Measurements from ENCODE around the gene MPP4. TPM values are rescaled to one million over a fixed set of nuclear protein-coding genes. Genes with fewer than 3 reads are reported as not detected.

MPP4 gene
- polyA plus RNA-seq, 1 experiment, result 8.6 TPM

DNA sequence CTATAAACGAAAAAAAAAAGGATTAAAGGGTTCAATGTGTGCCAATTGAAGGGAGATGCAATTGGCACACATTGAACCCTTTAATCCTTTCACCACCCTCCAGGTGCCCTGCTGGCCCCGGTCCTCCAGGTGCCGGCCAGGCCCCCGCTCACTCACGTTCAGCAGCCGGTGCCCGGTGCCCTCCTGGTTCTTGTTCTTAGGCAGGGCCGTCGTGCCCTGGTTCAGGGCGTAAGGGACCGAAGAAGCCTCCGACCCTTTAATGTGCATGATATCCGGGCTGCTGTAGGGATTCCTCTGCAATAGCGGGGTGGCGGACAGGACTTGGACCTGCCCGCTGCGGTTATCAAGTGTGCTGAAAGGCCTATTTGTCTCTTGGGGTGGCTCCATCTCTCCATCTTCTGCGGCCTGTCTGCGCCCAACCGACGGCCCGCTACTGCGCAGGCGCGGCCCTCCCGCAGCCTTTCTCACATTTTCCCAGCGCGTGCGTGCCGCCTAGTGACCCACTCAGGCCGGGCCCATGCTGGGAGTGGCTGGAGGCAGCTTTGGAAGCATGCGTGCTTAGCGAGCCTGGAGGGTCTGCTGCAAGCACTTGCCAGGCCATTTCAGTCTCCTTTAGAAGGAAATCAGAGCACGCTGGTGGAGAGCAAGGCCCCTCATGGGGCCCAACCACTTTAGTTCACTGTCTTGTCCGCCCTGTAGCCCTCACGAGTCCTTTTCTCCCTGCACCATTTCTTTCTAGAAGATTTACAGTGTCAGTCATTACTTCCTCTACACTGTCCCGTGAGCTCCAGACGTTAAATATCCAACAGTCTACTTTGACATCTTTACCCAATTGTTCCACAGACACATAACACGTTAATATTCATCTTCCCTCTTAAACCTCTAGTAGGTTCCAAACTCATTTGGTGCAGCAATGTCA is 79.4 kb downstream of the MPP4 start:
- peak; percentile 59 for DNase-seq (ENCODE audit: low read depth, low spot score)
- Histone ChIP-seq H3K9me3 (ENCODE audit: control insufficient read depth, insufficient read depth, low read length) (peaks cover 5% of the 10 kb centered on the region; the same call in 1 of the 2 replicates), H3K27ac (ENCODE audit: low read depth, low read length) (peak overlapping the region; percentile 31), H3K4me3 (ENCODE audit: low read depth, low read length) (peak overlapping the region; percentile 63), H3K27me3 (ENCODE audit: control insufficient read depth, insufficient read depth, low read length) (no peaks in the 10 kb centered on the region)
- TF ChIP-seq, protein P1, sequence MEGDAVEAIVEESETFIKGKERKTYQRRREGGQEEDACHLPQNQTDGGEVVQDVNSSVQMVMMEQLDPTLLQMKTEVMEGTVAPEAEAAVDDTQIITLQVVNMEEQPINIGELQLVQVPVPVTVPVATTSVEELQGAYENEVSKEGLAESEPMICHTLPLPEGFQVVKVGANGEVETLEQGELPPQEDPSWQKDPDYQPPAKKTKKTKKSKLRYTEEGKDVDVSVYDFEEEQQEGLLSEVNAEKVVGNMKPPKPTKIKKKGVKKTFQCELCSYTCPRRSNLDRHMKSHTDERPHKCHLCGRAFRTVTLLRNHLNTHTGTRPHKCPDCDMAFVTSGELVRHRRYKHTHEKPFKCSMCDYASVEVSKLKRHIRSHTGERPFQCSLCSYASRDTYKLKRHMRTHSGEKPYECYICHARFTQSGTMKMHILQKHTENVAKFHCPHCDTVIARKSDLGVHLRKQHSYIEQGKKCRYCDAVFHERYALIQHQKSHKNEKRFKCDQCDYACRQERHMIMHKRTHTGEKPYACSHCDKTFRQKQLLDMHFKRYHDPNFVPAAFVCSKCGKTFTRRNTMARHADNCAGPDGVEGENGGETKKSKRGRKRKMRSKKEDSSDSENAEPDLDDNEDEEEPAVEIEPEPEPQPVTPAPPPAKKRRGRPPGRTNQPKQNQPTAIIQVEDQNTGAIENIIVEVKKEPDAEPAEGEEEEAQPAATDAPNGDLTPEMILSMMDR (IDR thresholded peaks at IDR 0.05; ENCODE audit: low read depth, low read length), result peak; percentile 42
- POLR2A ChIA-PET, result no interaction called here
- CTCF ChIA-PET, result interaction anchor here (0.5 to 1.1 kb wide), 2 partner anchors 169 to 386 kb away, joined by 4 to 5 read pairs; no protein-coding TSS in a partner anchor

DNA sequence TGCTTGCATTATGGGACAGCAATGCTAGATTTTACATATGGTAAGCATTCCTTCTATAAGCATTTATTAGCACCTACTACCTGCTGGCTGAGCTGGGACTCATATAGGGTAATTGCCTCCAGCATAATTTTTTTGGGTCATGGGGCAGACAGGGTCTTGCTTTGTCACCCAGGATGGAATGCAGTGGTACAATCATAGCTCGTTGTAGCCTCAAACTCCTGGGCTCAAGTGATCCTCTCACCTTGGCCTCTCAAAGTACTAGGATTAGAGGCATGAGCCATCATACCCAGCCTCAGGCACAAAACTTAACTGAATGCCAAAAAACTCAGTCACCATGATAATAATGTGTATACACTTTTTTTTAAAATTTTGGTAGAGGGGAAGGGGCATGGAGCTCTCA is 90.4 kb downstream of the MPP4 start:
- Histone ChIP-seq H3K4me3 (ENCODE audit: low read depth, low read length) (no peak overlapping the region), H3K27me3 (ENCODE audit: control insufficient read depth, insufficient read depth, low read length) (no peaks in the 10 kb centered on the region), H3K27ac (ENCODE audit: low read depth, low read length) (no peak overlapping the region), H3K9me3 (ENCODE audit: control insufficient read depth, insufficient read depth, low read length) (peaks cover 3% of the 10 kb centered on the region)
- no peak for DNase-seq (ENCODE audit: low read depth, low spot score)
- POLR2A ChIA-PET, result no interaction called here
- TF ChIP-seq, protein P1 (IDR thresholded peaks at IDR 0.05; ENCODE audit: low read depth, low read length), result no peak
- CTCF ChIA-PET, result no interaction called here

DNA sequence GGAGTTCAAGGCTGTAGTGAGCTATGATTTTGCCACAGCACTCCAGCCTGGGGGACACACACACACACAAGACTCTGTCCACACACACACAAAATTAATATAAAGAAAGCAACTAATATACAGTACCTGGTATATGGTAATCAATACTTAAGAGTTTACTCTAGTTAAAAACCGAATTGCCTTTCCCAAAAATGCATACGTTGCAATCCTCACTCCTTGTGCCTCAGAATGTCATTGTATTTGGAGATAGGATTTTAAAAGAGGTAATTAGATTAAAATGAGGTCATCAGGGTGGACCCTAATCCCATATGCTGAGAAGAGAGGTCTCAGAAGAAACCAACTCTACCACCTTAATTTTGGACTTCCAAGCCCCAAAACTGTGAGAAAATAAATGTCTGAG is 90.9 kb downstream of the MPP4 start:
- no peak overlapping the region for H3K4me3 ChIP-seq (ENCODE audit: low read depth, low read length)
- H3K27ac ChIP-seq (ENCODE audit: low read depth, low read length), result no peak overlapping the region
- DNase-seq (ENCODE audit: low read depth, low spot score), result no peak
- H3K27me3 ChIP-seq (ENCODE audit: control insufficient read depth, insufficient read depth, low read length), result no peaks in the 10 kb centered on the region
- H3K9me3 ChIP-seq (ENCODE audit: control insufficient read depth, insufficient read depth, low read length), result peaks cover 3% of the 10 kb centered on the region
- CTCF ChIA-PET, result no interaction called here
- TF ChIP-seq, protein P1 (IDR thresholded peaks at IDR 0.05; ENCODE audit: low read depth, low read length), result no peak
- POLR2A ChIA-PET, result no interaction called here

DNA sequence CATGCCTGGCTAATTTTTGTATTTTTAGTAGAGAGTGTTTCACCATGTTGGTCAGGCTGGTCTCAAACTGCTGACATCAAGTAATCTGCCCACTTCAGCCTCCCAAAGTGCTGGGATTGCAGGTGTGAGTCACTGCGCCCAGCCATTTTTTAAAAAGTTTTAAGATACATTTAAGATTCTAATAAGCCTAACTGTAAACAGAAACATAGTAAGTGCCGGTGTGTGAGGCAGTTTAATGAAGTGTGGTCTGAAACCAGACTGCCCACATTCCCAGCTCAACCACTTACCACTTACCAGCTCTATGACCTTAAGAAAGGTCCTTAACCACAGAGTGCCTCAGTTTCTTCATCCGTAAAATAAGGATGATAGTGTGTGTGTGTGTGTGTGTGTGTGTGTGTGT is 97.5 kb downstream of the MPP4 start:
- TF ChIP-seq, protein P1 (IDR thresholded peaks at IDR 0.05; ENCODE audit: low read depth, low read length), result no peak
- Histone ChIP-seq H3K27me3 (ENCODE audit: control insufficient read depth, insufficient read depth, low read length) (no peaks in the 10 kb centered on the region), H3K4me3 (ENCODE audit: low read depth, low read length) (no peak overlapping the region), H3K27ac (ENCODE audit: low read depth, low read length) (no peak overlapping the region), H3K9me3 (ENCODE audit: control insufficient read depth, insufficient read depth, low read length) (no peaks in the 10 kb centered on the region)
- ChIA-PET CTCF (no interaction called here), POLR2A (no interaction called here)
- DNase-seq (ENCODE audit: low read depth, low spot score), result no peak

DNA sequence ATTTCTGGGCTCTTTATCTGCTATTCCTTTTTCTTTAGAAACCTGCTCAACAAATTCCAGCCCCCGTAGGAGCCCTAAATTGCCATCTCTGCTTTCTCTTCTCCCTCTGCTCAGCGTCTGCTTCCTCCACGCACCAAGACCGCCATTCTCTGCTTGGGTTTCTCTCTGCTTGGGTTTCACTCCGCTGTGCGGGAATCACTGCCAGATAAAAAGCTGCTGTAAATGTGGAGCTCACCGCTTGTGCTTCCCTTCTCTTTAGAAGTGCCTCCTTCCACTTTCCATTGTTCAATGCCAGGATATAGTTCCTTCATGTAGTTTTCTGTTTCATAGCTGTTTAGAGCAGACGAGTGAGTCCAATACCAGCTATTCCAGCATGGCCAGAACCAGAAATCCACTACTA is 101.0 kb downstream of the MPP4 start:
- TF ChIP-seq, protein P1 (IDR thresholded peaks at IDR 0.05; ENCODE audit: low read depth, low read length), result no peak
- CTCF ChIA-PET, result no interaction called here
- H3K4me3 ChIP-seq (ENCODE audit: low read depth, low read length), result no peak overlapping the region
- H3K27ac ChIP-seq (ENCODE audit: low read depth, low read length), result no peak overlapping the region
- no peaks in the 10 kb centered on the region for H3K9me3 ChIP-seq (ENCODE audit: control insufficient read depth, insufficient read depth, low read length)
- POLR2A ChIA-PET, result no interaction called here
- H3K27me3 ChIP-seq (ENCODE audit: control insufficient read depth, insufficient read depth, low read length), result no peaks in the 10 kb centered on the region
- DNase-seq (ENCODE audit: low read depth, low spot score), result no peak
